ENCODE data around the gene RAB3IL1.
"Not testable (repeated sequence)": the region's sequence is repeated elsewhere in the genome, so short reads cannot be mapped to it uniquely, and the experiment has no call there.

The RAB3IL1 gene

GRCh38 chr11:61885784-61886580 is 31.4 kb downstream of the RAB3IL1 start:
- intact Hi-C loops (cut with DNase I; ENCODE audit: low total_unique reads): loop anchor here (5.0 kb wide), 2 partner anchors 54 to 89 kb away; no protein-coding TSS in a partner anchor

DNA sequence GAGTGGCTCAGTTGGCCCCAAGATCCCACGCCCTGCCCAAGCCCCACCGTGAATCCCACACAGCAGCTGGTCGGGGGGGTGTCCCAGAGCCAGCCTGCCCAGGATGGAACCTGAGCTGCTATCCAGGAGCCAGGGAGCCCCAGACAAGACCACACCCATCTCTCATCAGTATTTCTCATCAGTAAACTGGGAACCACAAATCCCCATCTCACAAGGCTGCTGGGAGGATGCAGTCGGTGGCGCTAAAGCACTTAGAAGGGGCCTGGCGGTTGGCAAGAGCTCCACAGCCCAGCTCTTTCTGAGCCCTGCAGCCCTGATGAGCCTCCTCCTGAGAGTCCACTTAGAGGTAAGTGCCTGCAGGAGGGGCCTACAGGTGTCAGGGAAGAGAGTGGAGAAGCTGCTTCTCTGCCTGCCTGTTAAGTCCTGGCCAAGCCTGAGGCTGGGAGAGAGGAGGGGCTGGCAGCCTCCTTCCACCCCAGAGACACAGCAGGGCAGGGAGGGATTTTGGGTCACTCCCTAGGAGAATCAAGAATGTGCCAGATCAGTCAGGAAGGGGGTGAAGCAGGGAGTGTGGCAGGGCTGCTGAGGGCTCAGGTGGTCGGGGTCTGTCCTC is 32.1 kb downstream of the RAB3IL1 start:
- no peak for DNase-seq
- peaks cover 0 to 100% (median 76%) of the 10 kb centered on the region in 4 donors for H3K4me1 ChIP-seq
- no peaks in the 10 kb centered on the region for H3K36me3 ChIP-seq
- peak overlapping the region; percentile 23 to 38 for H3K27ac ChIP-seq
- H3K27me3 ChIP-seq: no peaks in the 10 kb centered on the region
- TF ChIP-seq, protein P1, sequence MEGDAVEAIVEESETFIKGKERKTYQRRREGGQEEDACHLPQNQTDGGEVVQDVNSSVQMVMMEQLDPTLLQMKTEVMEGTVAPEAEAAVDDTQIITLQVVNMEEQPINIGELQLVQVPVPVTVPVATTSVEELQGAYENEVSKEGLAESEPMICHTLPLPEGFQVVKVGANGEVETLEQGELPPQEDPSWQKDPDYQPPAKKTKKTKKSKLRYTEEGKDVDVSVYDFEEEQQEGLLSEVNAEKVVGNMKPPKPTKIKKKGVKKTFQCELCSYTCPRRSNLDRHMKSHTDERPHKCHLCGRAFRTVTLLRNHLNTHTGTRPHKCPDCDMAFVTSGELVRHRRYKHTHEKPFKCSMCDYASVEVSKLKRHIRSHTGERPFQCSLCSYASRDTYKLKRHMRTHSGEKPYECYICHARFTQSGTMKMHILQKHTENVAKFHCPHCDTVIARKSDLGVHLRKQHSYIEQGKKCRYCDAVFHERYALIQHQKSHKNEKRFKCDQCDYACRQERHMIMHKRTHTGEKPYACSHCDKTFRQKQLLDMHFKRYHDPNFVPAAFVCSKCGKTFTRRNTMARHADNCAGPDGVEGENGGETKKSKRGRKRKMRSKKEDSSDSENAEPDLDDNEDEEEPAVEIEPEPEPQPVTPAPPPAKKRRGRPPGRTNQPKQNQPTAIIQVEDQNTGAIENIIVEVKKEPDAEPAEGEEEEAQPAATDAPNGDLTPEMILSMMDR (IDR thresholded peaks at IDR 0.05): no peak
- H3K4me3 ChIP-seq: no peak overlapping the region
- intact Hi-C loops (cut with DNase I; ENCODE audit: low total_unique reads): loop anchor here (5.0 kb wide), 2 partner anchors 53 to 88 kb away; no protein-coding TSS in a partner anchor
- no peaks in the 10 kb centered on the region for H3K9me3 ChIP-seq

More at GRCh38 chr11:61885784-61886580, 31.4 kb downstream of the RAB3IL1 start:
- H3K36me3 ChIP-seq: no peaks in the 10 kb centered on the region
- no peak for DNase-seq
- H3K9me3 ChIP-seq: no peaks in the 10 kb centered on the region
- H3K4me3 ChIP-seq: no peak overlapping the region
- TF ChIP-seq, protein P1 (IDR thresholded peaks at IDR 0.05): no peak
- H3K27ac ChIP-seq: peak overlapping the region; percentile 23 to 38
- no peaks in the 10 kb centered on the region for H3K27me3 ChIP-seq
- peaks cover 0 to 99% (median 75%) of the 10 kb centered on the region in 4 donors for H3K4me1 ChIP-seq

DNA sequence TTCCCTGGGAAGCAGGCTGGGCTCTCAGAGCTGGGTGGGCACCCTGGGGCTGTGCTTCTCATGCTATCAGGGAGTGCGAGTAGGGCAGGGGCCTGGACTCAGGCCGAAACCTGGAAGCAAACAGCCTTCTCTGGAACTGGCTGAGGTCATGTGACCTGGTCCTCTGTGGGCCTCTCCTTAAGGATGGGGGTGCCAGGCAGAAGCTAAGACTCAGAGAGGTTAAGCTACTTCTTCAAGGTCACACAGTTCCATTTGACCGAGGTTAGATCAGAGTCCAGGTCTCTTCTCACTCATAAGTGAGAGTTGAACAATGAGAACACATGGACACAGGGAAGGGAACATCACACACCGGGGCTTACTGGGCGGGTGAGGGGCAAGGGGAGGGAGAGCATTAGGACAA is 33.4 kb downstream of the RAB3IL1 start:
- Histone ChIP-seq H3K27me3 (no peaks in the 10 kb centered on the region), H3K9me3 (no peaks in the 10 kb centered on the region), H3K27ac (peak overlapping the region in 1 of 2 donors; percentile 11), H3K4me1 (peaks cover 0 to 97% (median 66%) of the 10 kb centered on the region in 4 donors), H3K36me3 (peaks cover 7 to 10% (median 7%) of the 10 kb centered on the region in 3 donors), H3K4me3 (no peak overlapping the region)
- intact Hi-C loops (cut with DNase I; ENCODE audit: low total_unique reads): no loop called here
- DNase-seq: no peak
- TF ChIP-seq, protein P1 (IDR thresholded peaks at IDR 0.05): no peak

DNA sequence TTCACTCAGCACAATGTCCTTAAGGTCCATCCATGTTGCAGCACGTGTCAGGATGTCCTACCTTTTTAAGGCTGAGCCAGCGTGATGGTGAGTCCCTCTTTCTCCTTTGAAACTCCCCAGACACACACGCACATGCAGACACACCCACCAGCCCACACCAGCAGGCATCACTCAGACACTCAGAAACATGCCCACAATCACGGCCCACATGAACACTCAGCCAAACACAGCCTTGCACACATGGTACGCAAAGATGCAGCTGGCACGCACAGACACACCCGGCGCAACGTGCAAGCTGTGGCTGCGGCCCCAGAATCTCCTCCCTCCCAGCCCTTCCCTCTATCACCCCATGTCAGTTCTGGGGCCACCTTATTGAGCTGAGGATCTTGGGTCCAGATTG is 34.0 kb downstream of the RAB3IL1 start:
- Histone ChIP-seq H3K27me3 (no peaks in the 10 kb centered on the region), H3K27ac (no peak overlapping the region), H3K9me3 (no peaks in the 10 kb centered on the region), H3K4me3 (no peak overlapping the region), H3K4me1 (peaks cover 0 to 91% (median 60%) of the 10 kb centered on the region in 4 donors), H3K36me3 (peaks cover 13 to 16% (median 13%) of the 10 kb centered on the region in 3 donors)
- DNase-seq: no peak
- TF ChIP-seq, protein P1 (IDR thresholded peaks at IDR 0.05): no peak
- intact Hi-C loops (cut with DNase I; ENCODE audit: low total_unique reads): no loop called here

DNA sequence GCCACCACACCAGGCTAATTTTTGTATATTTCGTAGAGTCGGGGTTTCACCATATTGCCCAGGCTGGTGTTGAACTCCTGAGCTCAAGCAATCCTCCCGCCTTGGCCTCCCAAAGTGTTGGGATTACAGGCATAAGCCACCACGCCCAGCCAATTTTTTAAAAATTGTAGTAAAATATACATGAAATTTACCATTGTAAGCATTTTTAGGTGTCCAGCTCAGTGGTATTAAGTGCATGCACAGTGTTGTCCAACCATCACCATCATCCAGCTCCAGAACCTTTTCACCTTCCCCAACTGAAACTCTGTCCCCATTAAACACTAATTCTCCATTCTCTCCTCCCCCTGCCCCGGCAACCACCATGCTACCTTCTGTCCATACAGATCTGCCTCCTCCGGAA is 34.5 kb downstream of the RAB3IL1 start:
- H3K36me3 ChIP-seq: peaks cover 17 to 21% (median 17%) of the 10 kb centered on the region in 3 donors
- intact Hi-C loops (cut with DNase I; ENCODE audit: low total_unique reads): no loop called here
- TF ChIP-seq, protein P1 (IDR thresholded peaks at IDR 0.05): no peak

DNA sequence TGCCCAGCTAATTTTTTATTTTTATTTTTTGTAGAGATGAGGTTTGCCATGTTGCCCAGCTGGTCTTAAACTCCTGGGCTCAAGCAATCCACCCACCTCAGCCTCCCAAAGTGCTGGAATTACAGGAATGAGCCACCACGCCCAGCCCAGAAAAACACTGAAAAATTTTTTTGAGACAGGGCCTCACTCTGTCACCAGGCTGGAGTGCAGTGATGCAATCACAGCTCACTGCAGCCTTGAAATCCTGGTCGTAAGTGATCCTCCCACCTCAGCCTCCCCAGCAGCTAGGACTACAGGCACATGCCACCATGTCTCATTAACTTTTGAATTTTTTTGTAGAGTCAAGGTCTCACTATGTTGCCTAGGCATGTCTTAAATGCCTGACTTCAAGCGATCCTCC is 35.1 kb downstream of the RAB3IL1 start:
- intact Hi-C loops (cut with DNase I; ENCODE audit: low total_unique reads); H3K27me3 ChIP-seq; H3K9me3 ChIP-seq; DNase-seq; H3K4me3 ChIP-seq: not testable (repeated sequence)
- Histone ChIP-seq H3K27ac (peak overlapping the region in 1 of 2 donors; percentile 45), H3K36me3 (peaks cover 22 to 27% (median 23%) of the 10 kb centered on the region in 3 donors), H3K4me1 (peaks cover 0 to 80% (median 50%) of the 10 kb centered on the region in 4 donors)

More for the DNA sequence above, 34.5 kb downstream of the RAB3IL1 start:
- H3K4me3 ChIP-seq: no peak overlapping the region
- no peaks in the 10 kb centered on the region for H3K9me3 ChIP-seq
- H3K27me3 ChIP-seq: no peaks in the 10 kb centered on the region
- peaks cover 0 to 86% (median 56%) of the 10 kb centered on the region in 4 donors for H3K4me1 ChIP-seq
- no peak overlapping the region for H3K27ac ChIP-seq
- DNase-seq: no peak
